ENCODE measurements around the gene HPSE2. TPM values are rescaled to one million over a fixed set of nuclear protein-coding genes. Genes with fewer than 3 reads are reported as not detected.

HPSE2 gene
- total and polyA plus RNA-seq, 2 of the 13 experiments (the other 11 are each of a cell fraction or from before 2014, with no cell fraction given), result 0.01 TPM; not detected in 1

GRCh38 chr10:98423691-98424120 is 811.9 kb downstream of the HPSE2 start (continued):
- TF ChIP-seq, protein P1, sequence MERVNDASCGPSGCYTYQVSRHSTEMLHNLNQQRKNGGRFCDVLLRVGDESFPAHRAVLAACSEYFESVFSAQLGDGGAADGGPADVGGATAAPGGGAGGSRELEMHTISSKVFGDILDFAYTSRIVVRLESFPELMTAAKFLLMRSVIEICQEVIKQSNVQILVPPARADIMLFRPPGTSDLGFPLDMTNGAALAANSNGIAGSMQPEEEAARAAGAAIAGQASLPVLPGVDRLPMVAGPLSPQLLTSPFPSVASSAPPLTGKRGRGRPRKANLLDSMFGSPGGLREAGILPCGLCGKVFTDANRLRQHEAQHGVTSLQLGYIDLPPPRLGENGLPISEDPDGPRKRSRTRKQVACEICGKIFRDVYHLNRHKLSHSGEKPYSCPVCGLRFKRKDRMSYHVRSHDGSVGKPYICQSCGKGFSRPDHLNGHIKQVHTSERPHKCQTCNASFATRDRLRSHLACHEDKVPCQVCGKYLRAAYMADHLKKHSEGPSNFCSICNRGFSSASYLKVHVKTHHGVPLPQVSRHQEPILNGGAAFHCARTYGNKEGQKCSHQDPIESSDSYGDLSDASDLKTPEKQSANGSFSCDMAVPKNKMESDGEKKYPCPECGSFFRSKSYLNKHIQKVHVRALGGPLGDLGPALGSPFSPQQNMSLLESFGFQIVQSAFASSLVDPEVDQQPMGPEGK (CRISPR knock-in tag; IDR thresholded peaks at IDR 0.05), result peak; percentile 46; the same call in 1 of the 2 replicates
- TF ChIP-seq ZNF740 (CRISPR knock-in tag; IDR thresholded peaks at IDR 0.05) (peak; percentile 22; the same call in 1 of the 2 replicates), AGO2 (optimal IDR thresholded peaks at IDR 0.05; ENCODE audit: low read depth, low read length) (peak; percentile 43), ZNF350 (CRISPR knock-in tag; IDR thresholded peaks at IDR 0.05; ENCODE audit: borderline replicate concordance, low read depth) (peak; percentile 41; the same call in 1 of the 2 replicates), ZNF451 (CRISPR knock-in tag; IDR thresholded peaks at IDR 0.05) (no peak), ZBTB7A (CRISPR knock-in tag; IDR thresholded peaks at IDR 0.05) (0 out of 2 replicates have a peak, but pooled peaks have one; percentile 34), PITX1 (CRISPR knock-in tag; IDR thresholded peaks at IDR 0.05) (no peak), KDM5B (CRISPR knock-in tag; IDR thresholded peaks at IDR 0.05; ENCODE audit: borderline replicate concordance) (peak; percentile 55; the same call in 1 of the 2 replicates), FIP1L1 (IDR thresholded peaks at IDR 0.05; ENCODE audit: borderline replicate concordance, insufficient read depth, low read depth, low read length) (no peak), MTF2 (CRISPR knock-in tag; IDR thresholded peaks at IDR 0.05; ENCODE audit: borderline replicate concordance) (0 out of 2 replicates have a peak, but pooled peaks have one; percentile 23), ATF2 (CRISPR knock-in tag; IDR thresholded peaks at IDR 0.05) (no peak), ZNF619 (CRISPR knock-in tag; IDR thresholded peaks at IDR 0.05) (0 out of 2 replicates have a peak, but pooled peaks have one; percentile 34), CBFB (CRISPR knock-in tag; IDR thresholded peaks at IDR 0.05) (0 out of 2 replicates have a peak, but pooled peaks have one; percentile 36), TGIF2 (CRISPR knock-in tag; IDR thresholded peaks at IDR 0.05) (no peak), GABPB1 (CRISPR knock-in tag; IDR thresholded peaks at IDR 0.05) (peak; percentile 11; the same call in 1 of the 2 replicates)
- TF ChIP-seq, protein P2, sequence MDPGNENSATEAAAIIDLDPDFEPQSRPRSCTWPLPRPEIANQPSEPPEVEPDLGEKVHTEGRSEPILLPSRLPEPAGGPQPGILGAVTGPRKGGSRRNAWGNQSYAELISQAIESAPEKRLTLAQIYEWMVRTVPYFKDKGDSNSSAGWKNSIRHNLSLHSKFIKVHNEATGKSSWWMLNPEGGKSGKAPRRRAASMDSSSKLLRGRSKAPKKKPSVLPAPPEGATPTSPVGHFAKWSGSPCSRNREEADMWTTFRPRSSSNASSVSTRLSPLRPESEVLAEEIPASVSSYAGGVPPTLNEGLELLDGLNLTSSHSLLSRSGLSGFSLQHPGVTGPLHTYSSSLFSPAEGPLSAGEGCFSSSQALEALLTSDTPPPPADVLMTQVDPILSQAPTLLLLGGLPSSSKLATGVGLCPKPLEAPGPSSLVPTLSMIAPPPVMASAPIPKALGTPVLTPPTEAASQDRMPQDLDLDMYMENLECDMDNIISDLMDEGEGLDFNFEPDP (CRISPR knock-in tag; conservative IDR thresholded peaks at IDR 0.05), result 0 out of 2 replicates have a peak, but pooled peaks have one; percentile 60
- TF ChIP-seq, protein P3, sequence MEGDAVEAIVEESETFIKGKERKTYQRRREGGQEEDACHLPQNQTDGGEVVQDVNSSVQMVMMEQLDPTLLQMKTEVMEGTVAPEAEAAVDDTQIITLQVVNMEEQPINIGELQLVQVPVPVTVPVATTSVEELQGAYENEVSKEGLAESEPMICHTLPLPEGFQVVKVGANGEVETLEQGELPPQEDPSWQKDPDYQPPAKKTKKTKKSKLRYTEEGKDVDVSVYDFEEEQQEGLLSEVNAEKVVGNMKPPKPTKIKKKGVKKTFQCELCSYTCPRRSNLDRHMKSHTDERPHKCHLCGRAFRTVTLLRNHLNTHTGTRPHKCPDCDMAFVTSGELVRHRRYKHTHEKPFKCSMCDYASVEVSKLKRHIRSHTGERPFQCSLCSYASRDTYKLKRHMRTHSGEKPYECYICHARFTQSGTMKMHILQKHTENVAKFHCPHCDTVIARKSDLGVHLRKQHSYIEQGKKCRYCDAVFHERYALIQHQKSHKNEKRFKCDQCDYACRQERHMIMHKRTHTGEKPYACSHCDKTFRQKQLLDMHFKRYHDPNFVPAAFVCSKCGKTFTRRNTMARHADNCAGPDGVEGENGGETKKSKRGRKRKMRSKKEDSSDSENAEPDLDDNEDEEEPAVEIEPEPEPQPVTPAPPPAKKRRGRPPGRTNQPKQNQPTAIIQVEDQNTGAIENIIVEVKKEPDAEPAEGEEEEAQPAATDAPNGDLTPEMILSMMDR (CRISPR knock-in tag; IDR thresholded peaks at IDR 0.05), result peak; percentile 79
- TF ChIP-seq, protein P4, sequence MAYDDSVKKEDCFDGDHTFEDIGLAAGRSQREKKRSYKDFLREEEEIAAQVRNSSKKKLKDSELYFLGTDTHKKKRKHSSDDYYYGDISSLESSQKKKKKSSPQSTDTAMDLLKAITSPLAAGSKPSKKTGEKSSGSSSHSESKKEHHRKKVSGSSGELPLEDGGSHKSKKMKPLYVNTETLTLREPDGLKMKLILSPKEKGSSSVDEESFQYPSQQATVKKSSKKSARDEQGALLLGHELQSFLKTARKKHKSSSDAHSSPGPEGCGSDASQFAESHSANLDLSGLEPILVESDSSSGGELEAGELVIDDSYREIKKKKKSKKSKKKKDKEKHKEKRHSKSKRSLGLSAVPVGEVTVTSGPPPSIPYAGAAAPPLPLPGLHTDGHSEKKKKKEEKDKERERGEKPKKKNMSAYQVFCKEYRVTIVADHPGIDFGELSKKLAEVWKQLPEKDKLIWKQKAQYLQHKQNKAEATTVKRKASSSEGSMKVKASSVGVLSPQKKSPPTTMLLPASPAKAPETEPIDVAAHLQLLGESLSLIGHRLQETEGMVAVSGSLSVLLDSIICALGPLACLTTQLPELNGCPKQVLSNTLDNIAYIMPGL (CRISPR knock-in tag; IDR thresholded peaks at IDR 0.05; ENCODE audit: borderline replicate concordance in 1 of 2, low read depth in 1 of 2), result peak in 1 of 2 experiments; percentile 70; a peak in 1 of 4 replicates
